ENCODE measurements around the gene C1orf198.

Gene C1orf198

GRCh38 chr1:230898144-230898543 lies 29.8 kb upstream of the C1orf198 start:
- Histone ChIP-seq H3K27ac (replicated peaks) (no peak overlapping the region), H3K27me3 (ENCODE audit: insufficient read depth, poor library complexity, severe bottlenecking) (no peaks in the 10 kb centered on the region), H3K4me3 (replicated peaks; ENCODE audit: insufficient read depth, low read length) (no peak overlapping the region)
- DNase-seq (ENCODE audit: low read depth in 1 of 2, low spot score in 1 of 2): no peak
- no peak for TF ChIP-seq POLR2AphosphoS5 (IDR thresholded peaks at IDR 0.05; ENCODE audit: low read depth)
- no peak for TF ChIP-seq CTCF (IDR thresholded peaks at IDR 0.05; ENCODE audit: insufficient read depth, low read length)
- no peak for TF ChIP-seq REST (IDR thresholded peaks at IDR 0.05; ENCODE audit: insufficient replicate concordance, low read depth)
- TF ChIP-seq GABPA (IDR thresholded peaks at IDR 0.05; ENCODE audit: low read depth): no peak
- no peak for TF ChIP-seq SPI1 (IDR thresholded peaks at IDR 0.05; ENCODE audit: borderline replicate concordance, low read depth)

- no peaks in the 10 kb centered on the region for H3K27me3 ChIP-seq (ENCODE audit: insufficient read depth, poor library complexity, severe bottlenecking)
- H3K4me3 ChIP-seq (replicated peaks; ENCODE audit: insufficient read depth, low read length): no peak overlapping the region
- DNase-seq (ENCODE audit: low read depth in 1 of 2, low spot score in 1 of 2): no peak
- no peak overlapping the region for H3K27ac ChIP-seq (replicated peaks)
- TF ChIP-seq POLR2AphosphoS5 (IDR thresholded peaks at IDR 0.05; ENCODE audit: low read depth): no peak
- TF ChIP-seq SPI1 (IDR thresholded peaks at IDR 0.05; ENCODE audit: borderline replicate concordance, low read depth): no peak
- TF ChIP-seq CTCF (IDR thresholded peaks at IDR 0.05; ENCODE audit: insufficient read depth, low read length): no peak
- TF ChIP-seq GABPA (IDR thresholded peaks at IDR 0.05; ENCODE audit: low read depth): no peak
- no peak for TF ChIP-seq REST (IDR thresholded peaks at IDR 0.05; ENCODE audit: insufficient replicate concordance, low read depth)
Observed at GRCh38 chr1:230896779-230897178, 28.5 kb upstream of the C1orf198 start.

GRCh38 chr1:230895452-230895851 lies 27.1 kb upstream of the C1orf198 start:
- no peak overlapping the region for H3K27ac ChIP-seq (replicated peaks)
- TF ChIP-seq POLR2AphosphoS5 (IDR thresholded peaks at IDR 0.05; ENCODE audit: low read depth) (no peak), GABPA (IDR thresholded peaks at IDR 0.05; ENCODE audit: low read depth) (no peak), SPI1 (IDR thresholded peaks at IDR 0.05; ENCODE audit: borderline replicate concordance, low read depth) (no peak), CTCF (IDR thresholded peaks at IDR 0.05; ENCODE audit: insufficient read depth, low read length) (no peak), REST (IDR thresholded peaks at IDR 0.05; ENCODE audit: insufficient replicate concordance, low read depth) (no peak)
- DNase-seq (ENCODE audit: low read depth in 1 of 2, low spot score in 1 of 2): no peak
- no peak overlapping the region for H3K4me3 ChIP-seq (replicated peaks; ENCODE audit: insufficient read depth, low read length)
- H3K27me3 ChIP-seq (ENCODE audit: insufficient read depth, poor library complexity, severe bottlenecking): no peaks in the 10 kb centered on the region

Data from HL-60 (cell line).